Measurements from ENCODE around the gene PDLIM4. TPM values are rescaled to one million over a fixed set of nuclear protein-coding genes. Genes with fewer than 3 reads are reported as not detected.

Gene PDLIM4
- total RNA-seq, 2 experiments from 2014 or later: not detected

DNA sequence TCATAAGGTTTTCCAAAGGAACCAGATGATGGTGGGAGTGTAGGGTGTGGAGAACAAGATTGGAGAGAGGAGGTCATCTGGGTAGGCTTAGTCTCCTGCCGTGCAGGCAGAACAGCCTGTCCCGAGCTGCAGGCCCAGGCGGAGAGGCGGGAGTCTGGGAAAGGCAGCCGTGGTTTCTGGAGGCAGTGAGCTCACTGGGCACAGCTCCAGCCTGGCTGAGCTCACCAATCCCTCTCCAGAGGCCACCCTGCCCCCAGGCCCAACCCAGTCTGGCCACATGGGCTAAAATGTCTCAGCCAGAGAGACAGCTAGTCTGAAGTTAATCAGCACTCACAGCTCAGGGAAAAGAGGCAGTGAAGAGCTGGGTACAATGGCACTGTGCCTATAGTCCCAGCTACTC lies 42.2 kb upstream of the PDLIM4 start:
- H3K9me3 Mint-ChIP-seq: no peaks in the 10 kb centered on the region
- intact Hi-C loops (cut with micrococcal nuclease): no loop called here
- no peak for ATAC-seq

DNA sequence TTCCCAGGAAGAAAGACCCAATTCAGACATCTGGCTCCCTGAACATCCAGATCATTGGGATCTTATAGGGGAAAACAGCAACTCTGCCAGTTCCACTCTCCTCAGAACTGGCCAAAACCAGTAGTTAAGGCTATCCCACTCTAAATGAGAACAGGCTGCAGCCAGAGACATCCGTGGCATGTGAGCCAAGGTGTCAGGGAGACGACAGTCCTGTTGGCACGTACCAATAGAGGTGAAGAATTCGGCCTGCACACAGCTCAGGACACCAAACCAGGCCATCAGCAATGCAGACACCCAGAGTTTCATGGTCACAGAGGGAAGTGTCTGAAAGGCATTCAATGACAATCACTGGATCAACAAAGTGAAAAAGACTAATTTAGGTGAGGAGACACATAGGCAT lies 39.2 kb upstream of the PDLIM4 start:
- Mint-ChIP-seq H3K27ac (no peak overlapping the region), H3K4me1 (ENCODE audit: low read depth) (no peaks in the 10 kb centered on the region), H3K36me3 (ENCODE audit: low read depth) (no peaks in the 10 kb centered on the region), H3K27me3 (no peaks in the 10 kb centered on the region), H3K9me3 (no peaks in the 10 kb centered on the region), H3K4me3 (no peak overlapping the region)
- no peak for ATAC-seq
- no peak for DNase-seq
- intact Hi-C loops (cut with micrococcal nuclease): no loop called here
- ChIA-PET POLR2A (no interaction called here), CTCF (interaction anchor here (1.4 to 3.8 kb wide), 2 partner anchors 10 to 20 kb away, joined by 7 to 18 read pairs; no protein-coding TSS in a partner anchor)
- no peak for TF ChIP-seq CTCF (IDR thresholded peaks at IDR 0.05)

More for the DNA sequence above, 42.2 kb upstream of the PDLIM4 start:
- Mint-ChIP-seq H3K4me1 (ENCODE audit: low read depth) (no peaks in the 10 kb centered on the region), H3K27ac (no peak overlapping the region), H3K27me3 (no peaks in the 10 kb centered on the region), H3K4me3 (no peak overlapping the region), H3K36me3 (ENCODE audit: low read depth) (no peaks in the 10 kb centered on the region)
- no peak for TF ChIP-seq CTCF (IDR thresholded peaks at IDR 0.05)
- CTCF ChIA-PET: interaction anchor here (0.8 to 1.7 kb wide), 3 partner anchors 23 to 35 kb away, joined by 3 to 7 read pairs (median 5); no protein-coding TSS in a partner anchor
- DNase-seq: no peak
- POLR2A ChIA-PET: interaction anchor here (0.8 kb wide), 1 partner anchor 11 kb away, joined by 3 read pairs; no protein-coding TSS in a partner anchor

- H3K4me3 Mint-ChIP-seq: no peak overlapping the region
- DNase-seq (no peak), ATAC-seq (no peak)
- H3K27me3 Mint-ChIP-seq: no peaks in the 10 kb centered on the region
- H3K36me3 Mint-ChIP-seq (ENCODE audit: low read depth): no peaks in the 10 kb centered on the region
- CTCF ChIA-PET: interaction anchor here (1.3 to 3.8 kb wide), 3 partner anchors 18 to 155 kb away, joined by 3 to 18 read pairs (median 5); no protein-coding TSS in a partner anchor
- no peaks in the 10 kb centered on the region for H3K4me1 Mint-ChIP-seq (ENCODE audit: low read depth)
- no peaks in the 10 kb centered on the region for H3K9me3 Mint-ChIP-seq
- POLR2A ChIA-PET: no interaction called here
- TF ChIP-seq CTCF (IDR thresholded peaks at IDR 0.05): no peak
- intact Hi-C loops (cut with micrococcal nuclease): no loop called here
- no peak overlapping the region for H3K27ac Mint-ChIP-seq
Observed at GRCh38 chr5:132219289-132219970, 38.1 kb upstream of the PDLIM4 start.

GRCh38 chr5:132219981-132220380 lies 37.5 kb upstream of the PDLIM4 start:
- intact Hi-C loops (cut with micrococcal nuclease): no loop called here
- DNase-seq (no peak), ATAC-seq (no peak)
- H3K4me1 Mint-ChIP-seq (ENCODE audit: low read depth): peaks cover under 1% of the 10 kb centered on the region
- H3K36me3 Mint-ChIP-seq (ENCODE audit: low read depth): no peaks in the 10 kb centered on the region
- no peaks in the 10 kb centered on the region for H3K9me3 Mint-ChIP-seq
- POLR2A ChIA-PET: no interaction called here
- no peak overlapping the region for H3K4me3 Mint-ChIP-seq
- CTCF ChIA-PET: interaction anchor here (1.3 to 1.4 kb wide), 2 partner anchors 19 to 155 kb away, joined by 3 to 5 read pairs; no protein-coding TSS in a partner anchor
- H3K27me3 Mint-ChIP-seq: peaks cover 2% of the 10 kb centered on the region
- TF ChIP-seq CTCF (IDR thresholded peaks at IDR 0.05): no peak
- H3K27ac Mint-ChIP-seq: no peak overlapping the region

DNA sequence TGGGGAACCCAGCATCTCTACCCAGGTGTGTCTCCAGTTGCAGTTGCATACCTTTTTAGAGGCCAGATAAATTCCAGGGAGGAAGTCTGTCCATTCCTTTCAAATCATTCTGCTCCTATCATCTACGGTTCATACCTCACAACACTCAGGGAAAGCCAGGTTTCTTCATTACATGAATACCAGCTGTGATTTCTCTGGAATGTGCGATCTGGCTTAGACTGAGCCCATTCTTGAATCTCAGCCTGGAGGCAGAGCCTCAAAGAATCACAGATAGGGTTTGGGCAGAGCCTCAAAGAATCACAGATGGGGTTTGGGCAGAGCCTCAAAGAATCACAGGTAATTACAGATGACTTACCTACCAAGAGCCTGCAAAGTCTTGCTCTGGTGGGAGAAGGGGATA lies 37.0 kb upstream of the PDLIM4 start:
- DNase-seq: no peak
- intact Hi-C loops (cut with micrococcal nuclease): no loop called here
- H3K27me3 Mint-ChIP-seq: peaks cover 2% of the 10 kb centered on the region
- ChIA-PET POLR2A (no interaction called here), CTCF (interaction anchor here (0.8 to 1.4 kb wide), 2 partner anchors 18 to 30 kb away, joined by 3 to 5 read pairs; no protein-coding TSS in a partner anchor)
- no peaks in the 10 kb centered on the region for H3K36me3 Mint-ChIP-seq (ENCODE audit: low read depth)
- no peak overlapping the region for H3K4me3 Mint-ChIP-seq
- no peaks in the 10 kb centered on the region for H3K9me3 Mint-ChIP-seq
- H3K27ac Mint-ChIP-seq: no peak overlapping the region
- ATAC-seq: no peak
- H3K4me1 Mint-ChIP-seq (ENCODE audit: low read depth): peaks cover 6% of the 10 kb centered on the region
- TF ChIP-seq CTCF (IDR thresholded peaks at IDR 0.05): no peak

Data from activated CD8-positive, alpha-beta T cell treated with anti-CD3 and anti-CD28 coated beads for 36 hours (primary cell).